KBM-7 (cell line): ENCODE results near the gene C19orf53.

Source experiments
- DNase-seq: peaks from one replicate; pipeline ENCODE4 v3.0.0-alpha.2; 2015
- in situ Hi-C: fragments of 300-500 bp; cut with MboI; formaldehyde crosslinking; loops from 2 replicates; pipeline ENCODE4 v1.14.3; 2020; ENCODE audit warnings: low sequenced_read_pairs, low pct_unique_long_range_greater_than_20kb, mixed read lengths

The C19orf53 gene

GRCh38 chr19:13817615-13818371 lies 43.5 kb downstream of the C19orf53 start:
- no peak for DNase-seq
- in situ Hi-C loops, result no loop called here

GRCh38 chr19:13819238-13819637 lies 45.0 kb downstream of the C19orf53 start:
- no peak for DNase-seq
- in situ Hi-C loops, result no loop called here

DNA sequence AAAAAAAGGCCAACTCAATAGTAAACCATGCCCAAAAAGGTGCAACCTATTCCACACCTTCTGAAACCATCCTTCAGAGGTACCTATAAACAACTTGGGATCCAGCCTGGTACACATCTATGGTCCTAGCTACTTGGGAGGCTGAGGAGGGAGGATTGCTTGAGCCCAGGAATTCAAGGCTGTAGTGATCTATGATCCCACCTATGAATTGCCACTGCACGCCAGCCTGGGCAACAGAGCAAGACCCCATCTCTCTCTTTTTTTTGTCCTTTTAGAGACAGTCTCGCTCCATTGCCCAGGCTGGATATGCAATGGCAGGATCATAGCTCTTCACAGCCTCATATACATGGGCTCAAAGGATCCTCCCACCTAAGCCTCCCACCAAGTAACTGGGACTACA lies 47.0 kb downstream of the C19orf53 start:
- in situ Hi-C loops, result no loop called here
- no peak for DNase-seq

DNA sequence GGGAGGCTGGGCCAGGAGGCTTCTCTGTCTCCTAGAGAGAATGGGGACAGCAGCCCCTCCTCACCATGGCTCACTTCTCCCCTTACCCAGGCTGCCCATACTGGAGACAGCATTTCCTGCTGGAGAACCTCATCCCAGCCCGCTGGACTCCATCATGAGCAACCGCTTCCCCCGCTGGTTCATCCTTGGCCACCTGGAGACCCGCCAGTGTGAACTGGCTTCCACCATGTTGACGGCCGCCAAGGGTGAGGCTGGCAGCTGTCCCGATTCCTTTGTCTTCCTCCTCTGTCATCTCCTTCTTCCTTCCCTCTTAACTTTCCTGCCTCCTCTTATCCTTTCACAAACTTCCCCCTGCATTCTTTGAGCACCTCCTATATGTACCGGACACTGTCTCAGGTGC lies 49.0 kb downstream of the C19orf53 start:
- in situ Hi-C loops, result no loop called here
- DNase-seq, result no peak

DNA sequence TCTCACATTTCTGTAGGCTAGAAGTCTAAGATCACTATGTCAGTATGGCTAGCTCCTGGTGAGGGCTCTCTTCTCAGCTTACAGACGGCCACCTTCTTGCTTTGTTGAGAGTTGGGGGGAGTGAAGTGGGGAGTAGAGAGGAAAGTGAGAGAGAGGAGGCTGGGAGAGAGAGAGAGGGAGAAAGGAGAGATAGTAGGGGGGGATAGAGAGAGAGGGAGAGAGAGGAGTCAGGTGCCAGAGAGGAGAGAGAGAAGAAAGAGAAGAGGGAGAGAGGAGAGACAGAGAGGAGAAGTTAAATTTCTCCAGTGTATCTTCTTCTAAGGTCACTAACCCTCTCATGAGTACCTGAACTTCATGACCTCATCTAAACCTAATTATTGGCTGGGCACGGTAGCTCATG lies 49.6 kb downstream of the C19orf53 start:
- no peak for DNase-seq
- in situ Hi-C loops, result no loop called here

DNA sequence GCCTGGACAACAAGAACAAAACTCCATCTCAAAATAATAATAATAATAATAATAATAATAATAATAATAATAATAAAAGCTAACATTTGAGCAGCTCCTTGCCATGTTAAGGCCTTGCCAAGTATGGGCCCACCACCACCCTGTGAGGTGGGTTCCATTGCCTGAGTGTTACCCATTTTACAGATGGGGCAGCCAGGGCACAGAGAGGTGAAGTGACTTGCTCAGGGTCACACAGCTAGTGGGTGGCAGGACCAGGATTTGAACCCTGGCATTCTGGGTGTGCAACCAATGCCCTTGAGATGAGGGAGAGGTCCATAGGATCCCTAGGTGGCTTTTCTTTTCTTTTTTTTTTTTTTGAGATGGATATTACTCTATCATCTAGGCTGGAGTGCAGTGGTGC lies 50.4 kb downstream of the C19orf53 start:
- in situ Hi-C loops, result no loop called here
- DNase-seq, result no peak

DNA sequence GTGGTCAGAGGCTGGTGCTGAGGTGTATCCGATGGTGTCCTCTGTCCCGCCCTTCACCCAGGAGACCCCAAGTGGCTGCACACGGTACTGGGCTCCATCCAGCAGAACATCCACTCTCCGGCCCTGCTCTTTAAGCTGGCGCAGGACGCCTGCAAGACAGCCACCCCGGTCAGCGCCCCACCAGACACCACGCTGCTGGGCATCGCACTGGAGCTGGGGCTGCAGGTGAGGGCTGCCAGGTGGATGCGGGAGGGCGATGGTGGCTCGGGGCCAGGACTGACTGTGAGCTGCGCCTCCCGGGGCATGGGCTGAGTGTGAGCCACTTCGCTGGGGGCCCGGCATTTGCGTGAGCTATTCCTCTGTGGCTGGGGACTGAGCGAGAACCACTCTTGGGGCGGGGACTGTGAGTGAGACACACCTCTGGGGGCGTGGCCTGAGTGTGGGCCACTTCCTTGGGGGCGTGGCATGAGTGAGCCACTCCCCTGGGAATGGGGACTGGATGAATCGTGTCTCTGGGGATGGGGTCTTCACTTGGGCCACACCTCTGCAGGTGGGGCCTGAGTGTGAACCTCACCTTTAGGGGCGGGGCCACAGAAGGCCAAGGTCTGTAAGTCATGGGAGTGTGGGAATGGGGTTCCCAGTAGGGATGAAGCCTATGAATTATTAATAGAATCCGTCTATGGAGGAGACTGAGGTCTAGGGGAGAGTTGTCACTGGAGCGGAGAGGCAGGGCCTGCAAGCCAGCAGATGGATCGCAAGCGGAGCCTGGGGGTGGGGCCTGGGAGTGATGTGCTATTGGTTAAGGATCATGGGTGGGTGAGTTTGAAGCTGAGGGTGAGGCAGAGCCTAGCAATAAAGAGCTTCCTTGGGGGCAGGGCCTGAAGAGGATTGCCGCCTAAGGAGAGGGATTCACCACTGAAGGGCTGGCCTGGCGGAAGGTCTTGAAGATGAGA lies 51.5 kb downstream of the C19orf53 start:
- no peak for DNase-seq
- in situ Hi-C loops, result no loop called here

DNA sequence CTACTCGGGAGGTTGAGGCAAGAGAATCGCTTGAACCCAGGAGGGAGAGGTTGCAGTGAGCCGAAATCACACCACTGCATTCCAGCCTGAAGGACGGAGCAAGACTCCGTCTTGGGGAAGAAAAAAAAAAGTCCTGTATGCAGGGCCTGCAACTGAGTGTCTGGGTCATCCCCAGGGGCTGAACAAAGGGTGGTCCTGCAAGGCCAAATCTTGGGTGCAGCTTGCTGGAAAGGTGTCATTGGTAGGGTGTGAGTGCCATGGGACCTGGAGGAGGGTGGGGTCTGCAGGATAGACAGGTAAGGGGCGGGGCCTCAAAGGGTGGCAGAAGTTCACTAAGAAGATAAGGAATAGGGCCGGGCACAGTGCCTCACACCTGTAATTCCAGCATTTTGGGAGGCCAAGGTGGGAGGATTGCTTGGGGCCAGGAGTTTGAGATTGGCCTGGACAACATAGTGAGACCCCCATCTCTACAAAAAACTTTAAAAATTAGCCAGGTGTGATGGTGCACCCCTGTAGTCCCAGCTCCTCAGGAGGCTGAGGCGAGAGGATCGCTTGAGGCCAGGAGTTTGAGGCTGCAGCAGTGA lies 52.5 kb downstream of the C19orf53 start:
- in situ Hi-C loops, result no loop called here
- DNase-seq, result no peak

- DNase-seq, result no peak
- in situ Hi-C loops, result no loop called here
Measured at GRCh38 chr19:13827656-13828055, 53.4 kb downstream of the C19orf53 start.
